ENCODE measurements around the gene PSME1.
A peak's percentile ranks its signal among the peaks of the same experiment; 100 is the strongest.

PSME1 gene

GRCh38 chr14:24185741-24186140 is 49.7 kb downstream of the PSME1 start:
- no peak for DNase-seq (ENCODE audit: low read depth)
- no peak for TF ChIP-seq CTCF (IDR thresholded peaks at IDR 0.05; ENCODE audit: low read length, missing control alignments)
- no peak overlapping the region for H3K4me3 ChIP-seq (replicated peaks; ENCODE audit: low read depth, low read length)

GRCh38 chr14:24186831-24187538 is 51.0 kb downstream of the PSME1 start:
- no peak for TF ChIP-seq CTCF (IDR thresholded peaks at IDR 0.05; ENCODE audit: low read length, missing control alignments)
- DNase-seq (ENCODE audit: low read depth), result no peak
- no peak overlapping the region for H3K4me3 ChIP-seq (replicated peaks; ENCODE audit: low read depth, low read length)

- no peak for DNase-seq (ENCODE audit: low read depth)
- peak overlapping the region; percentile 80 for H3K4me3 ChIP-seq (replicated peaks; ENCODE audit: low read depth, low read length)
- TF ChIP-seq CTCF (IDR thresholded peaks at IDR 0.05; ENCODE audit: low read length, missing control alignments), result no peak
These were observed 51.5 kb downstream of the PSME1 start for GRCh38 chr14:24187539-24187915.

All from fibroblast of pulmonary artery (primary cell).